HG02852 (cell line): ENCODE data around the gene SH3PXD2A.
"Not testable (repeated sequence)": the region's sequence is repeated elsewhere in the genome, so short reads cannot be mapped to it uniquely, and the experiment has no call there.

Source experiments
- ATAC-seq: cut with Tn5 transposase; IDR thresholded peaks from one replicate; pipeline ENCODE4 v1.9.1; 2021; ENCODE audit warnings: mild to moderate bottlenecking, moderate library complexity; ENCODE audit not compliant: unreplicated experiment

SH3PXD2A gene

GRCh38 chr10:103793429-103793828 is 61.9 kb downstream of the SH3PXD2A start:
- no peak for ATAC-seq

DNA sequence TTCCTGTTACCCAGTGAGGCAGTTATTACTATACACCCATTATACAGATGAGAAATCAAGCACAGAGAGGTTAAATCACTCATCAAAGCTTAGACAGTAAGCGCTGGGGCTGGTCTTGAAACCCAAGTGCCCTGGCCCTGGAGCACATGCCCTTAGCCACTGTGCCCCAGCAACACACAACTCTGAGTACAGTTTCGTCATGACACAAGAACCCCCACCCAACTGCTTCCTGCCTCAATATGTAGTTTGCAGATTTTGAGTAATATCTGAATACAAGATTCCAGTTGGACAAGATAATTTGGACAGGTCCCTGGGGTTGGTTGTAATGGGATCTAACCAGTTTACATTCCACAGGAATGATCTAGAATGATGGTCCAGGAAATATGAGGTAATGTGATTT is 62.8 kb downstream of the SH3PXD2A start:
- ATAC-seq: no peak

- no peak for ATAC-seq
Observed at GRCh38 chr10:103791858-103792257, 63.5 kb downstream of the SH3PXD2A start.

- no peak for ATAC-seq
Observed at GRCh38 chr10:103791291-103791690, 64.1 kb downstream of the SH3PXD2A start.

DNA sequence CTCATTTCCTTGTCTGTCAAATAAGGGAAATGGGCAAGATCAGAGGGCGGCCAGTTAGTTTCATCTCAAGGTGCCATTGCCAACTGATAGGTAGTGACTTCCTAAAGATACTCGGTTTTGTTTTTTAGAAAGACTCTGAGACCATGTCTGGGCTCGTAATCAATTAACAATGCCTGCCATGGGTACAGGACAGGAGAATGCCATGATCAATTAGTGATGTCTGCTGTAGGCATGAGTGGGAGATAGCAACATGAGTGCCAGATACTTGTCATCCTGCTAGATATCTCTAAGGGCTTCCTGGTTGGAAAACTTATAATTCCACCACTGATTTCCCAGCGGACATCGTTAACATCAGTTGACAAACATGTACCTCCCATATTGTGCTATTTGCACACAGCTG is 64.8 kb downstream of the SH3PXD2A start:
- ATAC-seq: no peak

GRCh38 chr10:103789771-103790201 is 65.6 kb downstream of the SH3PXD2A start:
- ATAC-seq: no peak

- no peak for ATAC-seq
Observed at GRCh38 chr10:103789161-103789560, 66.2 kb downstream of the SH3PXD2A start.

GRCh38 chr10:103787331-103787730 is 68.0 kb downstream of the SH3PXD2A start:
- ATAC-seq: no peak

DNA sequence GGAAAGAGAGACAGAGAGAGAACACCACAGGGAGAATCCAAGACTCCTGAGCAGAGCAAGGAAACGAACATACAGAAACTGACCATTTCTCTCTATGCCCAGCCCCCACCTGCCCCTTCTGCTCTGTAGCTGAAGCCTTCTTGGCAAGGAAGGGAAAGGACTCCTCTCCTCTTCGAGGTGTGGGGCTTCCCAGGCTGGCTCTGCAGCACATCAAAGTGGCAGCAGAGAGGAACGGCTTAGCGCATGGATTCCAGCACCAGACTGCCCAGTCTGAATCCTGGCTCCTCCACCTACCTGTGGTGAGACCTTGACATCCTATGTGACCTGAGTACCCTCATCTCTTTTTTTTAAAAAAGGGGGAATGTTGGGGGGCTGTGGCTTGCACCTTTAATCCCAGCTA is 69.4 kb downstream of the SH3PXD2A start:
- no peak for ATAC-seq

DNA sequence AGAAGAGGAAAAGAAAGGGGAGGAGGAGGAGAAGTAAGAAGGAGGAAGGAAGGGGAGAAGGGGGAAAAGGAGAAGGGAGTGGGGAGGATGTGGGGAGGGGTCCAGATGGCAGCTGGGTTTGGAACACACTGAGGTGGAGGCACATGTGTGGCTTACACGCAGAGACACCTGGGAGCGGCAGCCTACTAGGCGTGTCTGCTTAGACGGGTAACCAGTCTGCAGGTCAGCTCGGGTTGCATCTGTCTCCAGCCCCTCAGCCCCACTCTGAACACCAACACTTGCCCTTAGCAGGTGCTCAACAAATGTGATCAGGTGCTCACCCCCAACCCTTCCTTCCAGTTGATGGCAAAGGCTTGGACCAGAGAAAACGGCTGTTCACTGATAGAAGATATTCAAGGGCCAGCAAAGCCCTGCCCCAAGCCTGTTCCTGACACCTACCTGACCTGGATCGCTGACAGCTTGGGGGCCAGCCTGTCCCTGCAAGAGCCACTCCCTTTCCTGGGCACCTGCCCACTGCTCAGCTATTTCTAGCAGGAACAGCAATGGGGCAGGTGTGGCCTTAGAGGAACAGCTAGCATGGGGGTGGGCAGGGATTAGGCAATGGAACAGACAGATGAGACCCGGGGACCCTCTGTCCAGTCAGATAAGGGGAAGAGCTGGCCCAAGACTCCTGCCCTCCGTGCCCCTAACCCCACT is 70.5 kb downstream of the SH3PXD2A start:
- no peak for ATAC-seq

- no peak for ATAC-seq
Observed at GRCh38 chr10:103784089-103784488, 71.3 kb downstream of the SH3PXD2A start.

GRCh38 chr10:103783681-103784080 is 71.7 kb downstream of the SH3PXD2A start:
- no peak for ATAC-seq

DNA sequence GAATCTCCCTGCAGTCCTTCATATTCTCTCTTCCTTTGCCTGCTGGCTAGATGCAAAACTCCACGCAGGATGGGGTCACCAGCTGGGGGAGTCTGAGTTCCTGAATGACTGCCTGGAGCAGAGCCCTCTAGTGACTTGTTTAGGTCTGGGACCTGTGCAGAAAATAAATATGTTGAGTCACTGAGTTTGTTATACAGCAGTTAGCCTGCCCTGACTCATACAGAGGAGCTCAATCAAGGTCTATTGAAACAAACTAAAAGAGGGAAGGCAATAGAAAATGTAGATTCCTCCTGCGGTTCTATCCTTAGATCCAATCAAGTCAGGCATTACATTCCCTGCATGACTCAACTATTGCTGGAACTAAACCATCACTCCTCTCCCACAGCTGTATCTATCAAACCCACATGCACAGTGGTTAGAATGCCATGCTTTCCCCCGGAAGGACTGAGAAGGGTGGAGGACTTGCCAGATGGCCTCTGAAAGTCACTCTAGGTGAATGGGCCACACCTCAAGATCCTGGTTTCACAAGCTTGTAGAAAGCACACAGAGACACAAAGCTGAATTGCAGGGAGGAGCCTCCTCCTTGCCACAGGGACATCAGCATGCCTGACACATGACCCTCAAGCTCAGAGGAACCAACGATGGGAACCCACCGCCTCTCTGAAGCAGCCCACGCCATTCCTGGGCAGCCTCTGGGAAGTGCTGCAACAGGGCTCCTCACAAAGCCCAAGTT is 73.9 kb downstream of the SH3PXD2A start:
- ATAC-seq: no peak

GRCh38 chr10:103780242-103781149 is 74.9 kb downstream of the SH3PXD2A start:
- no peak for ATAC-seq

DNA sequence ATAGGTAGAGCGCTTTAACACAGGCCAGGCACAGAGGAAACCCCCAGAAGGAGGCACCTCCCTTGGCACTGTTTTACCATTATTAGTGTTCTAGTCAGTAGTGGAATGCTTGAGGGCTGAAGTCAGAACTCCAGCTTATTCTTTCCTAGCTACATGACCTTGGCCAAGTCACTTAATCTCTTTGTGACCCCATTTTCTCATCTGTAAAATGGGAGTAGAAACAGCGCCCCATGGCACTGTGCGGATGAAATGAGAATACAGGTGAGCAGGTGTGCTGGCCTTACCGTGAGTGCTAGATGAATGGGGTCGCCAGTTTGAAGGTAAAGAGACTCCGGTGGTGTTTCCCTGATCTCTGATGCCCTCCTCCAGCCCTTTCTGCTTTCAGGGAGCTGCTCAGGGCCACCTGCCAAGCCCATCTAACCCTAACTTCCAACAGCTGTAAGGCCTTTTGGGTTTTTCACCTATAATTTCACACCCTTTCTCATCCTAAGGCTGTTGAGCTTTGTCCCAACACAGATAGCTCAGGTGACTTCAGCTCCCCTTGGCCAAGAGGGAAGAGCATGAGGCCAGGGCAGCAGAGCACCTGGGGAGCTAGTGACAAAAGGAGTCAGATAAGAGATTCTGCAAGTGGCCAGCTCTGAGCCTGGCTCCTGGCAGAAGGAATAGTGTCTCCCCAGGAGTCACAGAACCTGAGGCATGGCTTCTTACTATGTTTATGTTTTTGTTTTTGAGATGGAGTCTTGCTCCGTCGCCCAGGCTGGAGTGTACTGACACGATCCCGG is 76.8 kb downstream of the SH3PXD2A start:
- no peak for ATAC-seq

DNA sequence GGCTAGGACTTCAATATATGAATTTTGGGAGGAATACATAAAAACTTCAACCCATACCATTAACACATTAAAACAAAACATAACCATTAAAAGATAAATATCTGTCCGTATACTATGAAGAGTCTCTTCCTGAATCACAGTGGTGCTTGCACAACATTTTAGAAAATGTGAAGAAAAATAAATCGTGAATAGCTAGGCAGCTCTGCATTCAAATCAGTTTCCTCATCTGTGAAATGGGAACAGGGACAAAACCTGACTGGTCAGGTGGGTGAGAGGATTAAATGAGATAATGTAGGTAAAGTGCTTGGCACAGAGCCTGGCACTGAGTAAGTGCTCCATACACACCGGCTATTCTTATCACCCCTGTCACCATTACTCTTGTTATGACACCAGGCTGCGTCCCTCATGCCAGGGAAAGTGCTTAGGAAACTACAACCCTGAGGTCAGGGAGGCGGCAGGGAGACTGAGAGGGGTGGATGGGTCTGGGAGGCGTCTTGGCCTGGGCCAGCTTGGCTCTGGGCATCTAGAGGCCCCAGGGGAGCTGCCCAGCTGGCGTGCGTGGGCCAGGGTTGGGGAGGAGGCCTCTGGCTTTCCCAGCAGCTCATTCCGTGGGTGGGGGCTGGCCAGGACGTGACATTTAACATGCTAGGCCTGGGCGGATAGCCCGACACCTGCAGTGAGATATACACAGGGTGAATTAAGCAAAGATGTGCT is 78.3 kb downstream of the SH3PXD2A start:
- ATAC-seq: peak; percentile 43

DNA sequence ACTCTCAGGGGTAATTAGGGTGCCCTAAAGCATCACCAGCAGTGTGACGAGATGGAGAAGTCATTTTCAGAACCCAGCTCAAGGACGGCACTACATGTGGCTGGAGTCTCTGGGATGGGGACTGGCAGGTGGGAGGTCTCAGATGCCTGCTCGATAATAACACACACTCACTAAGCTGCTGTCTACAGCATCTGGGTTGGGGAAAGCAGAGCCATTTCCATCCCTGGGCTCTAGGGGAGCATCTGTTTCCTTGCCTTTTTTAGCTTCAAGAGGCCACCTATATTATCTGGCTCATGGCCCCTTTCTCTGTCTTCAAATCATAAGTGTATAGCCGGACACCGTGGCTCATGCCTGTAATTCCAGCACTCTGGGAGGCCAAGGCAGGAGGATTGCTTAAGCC is 79.6 kb downstream of the SH3PXD2A start:
- ATAC-seq: no peak

GRCh38 chr10:103772846-103773245 is 82.5 kb downstream of the SH3PXD2A start:
- not testable (repeated sequence) for ATAC-seq

- ATAC-seq: peak; percentile 71
Observed at GRCh38 chr10:103772096-103772845, 83.1 kb downstream of the SH3PXD2A start.
